Measurements from ENCODE around the gene CHD2. TPM values are rescaled to one million over a fixed set of nuclear protein-coding genes. Genes with fewer than 3 reads are reported as not detected.

CHD2 gene
- total RNA-seq, 1 experiment from 2014 or later = 85.0 TPM

DNA sequence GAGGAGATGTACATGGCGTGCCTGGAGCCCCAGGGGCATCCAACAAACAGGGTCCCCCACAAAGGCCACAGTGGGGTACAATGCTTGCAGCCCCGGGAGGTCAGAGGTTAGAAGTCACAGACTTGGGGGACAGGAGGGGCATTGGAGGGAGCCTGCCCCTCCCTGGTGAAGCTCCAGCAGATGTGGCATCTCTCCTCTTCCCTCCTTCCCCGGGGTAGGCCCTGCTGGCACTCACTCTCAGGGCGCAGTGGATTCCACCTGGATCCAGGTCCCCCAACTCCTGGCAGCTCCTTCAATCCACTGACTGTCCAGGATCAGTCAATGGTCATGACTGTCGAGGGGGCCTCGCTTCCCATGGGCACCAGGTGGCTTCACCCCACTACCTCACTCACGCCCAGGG is 156.7 kb downstream of the CHD2 start:
- H3K27ac Mint-ChIP-seq (ENCODE audit: unreplicated experiment) = peak overlapping the region; percentile 45
- no peaks in the 10 kb centered on the region for H3K27me3 ChIP-seq (replicated peaks; ENCODE audit: control insufficient read depth, insufficient read depth, low read length)
- no peaks in the 10 kb centered on the region for H3K9me3 Mint-ChIP-seq (ENCODE audit: unreplicated experiment)
- no peak for DNase-seq
- CTCF ChIA-PET = no interaction called here
- H3K4me1 Mint-ChIP-seq (ENCODE audit: low read depth, unreplicated experiment) = peaks cover under 1% of the 10 kb centered on the region
- H3K4me3 ChIP-seq (ENCODE audit: low read depth, low read length) = no peak overlapping the region
- H3K27me3 Mint-ChIP-seq (ENCODE audit: insufficient read depth, unreplicated experiment) = no peaks in the 10 kb centered on the region
- POLR2A ChIA-PET = no interaction called here
- H3K4me1 ChIP-seq = no peaks in the 10 kb centered on the region; the same call in 1 of the 2 replicates
- no peak overlapping the region for H3K4me3 Mint-ChIP-seq (ENCODE audit: unreplicated experiment)
- no peaks in the 10 kb centered on the region for H3K36me3 ChIP-seq (ENCODE audit: control insufficient read depth, insufficient read depth, low read length)
- no peaks in the 10 kb centered on the region for H3K36me3 Mint-ChIP-seq (ENCODE audit: insufficient read depth, unreplicated experiment)
- TF ChIP-seq, protein P1, sequence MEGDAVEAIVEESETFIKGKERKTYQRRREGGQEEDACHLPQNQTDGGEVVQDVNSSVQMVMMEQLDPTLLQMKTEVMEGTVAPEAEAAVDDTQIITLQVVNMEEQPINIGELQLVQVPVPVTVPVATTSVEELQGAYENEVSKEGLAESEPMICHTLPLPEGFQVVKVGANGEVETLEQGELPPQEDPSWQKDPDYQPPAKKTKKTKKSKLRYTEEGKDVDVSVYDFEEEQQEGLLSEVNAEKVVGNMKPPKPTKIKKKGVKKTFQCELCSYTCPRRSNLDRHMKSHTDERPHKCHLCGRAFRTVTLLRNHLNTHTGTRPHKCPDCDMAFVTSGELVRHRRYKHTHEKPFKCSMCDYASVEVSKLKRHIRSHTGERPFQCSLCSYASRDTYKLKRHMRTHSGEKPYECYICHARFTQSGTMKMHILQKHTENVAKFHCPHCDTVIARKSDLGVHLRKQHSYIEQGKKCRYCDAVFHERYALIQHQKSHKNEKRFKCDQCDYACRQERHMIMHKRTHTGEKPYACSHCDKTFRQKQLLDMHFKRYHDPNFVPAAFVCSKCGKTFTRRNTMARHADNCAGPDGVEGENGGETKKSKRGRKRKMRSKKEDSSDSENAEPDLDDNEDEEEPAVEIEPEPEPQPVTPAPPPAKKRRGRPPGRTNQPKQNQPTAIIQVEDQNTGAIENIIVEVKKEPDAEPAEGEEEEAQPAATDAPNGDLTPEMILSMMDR (IDR thresholded peaks at IDR 0.05; ENCODE audit: insufficient read depth in 1 of 2, low read depth in 1 of 2, low read length in 1 of 2, severe bottlenecking in 1 of 2, unreplicated experiment in 1 of 2) = no peak
- intact Hi-C loops (cut with micrococcal nuclease; ENCODE audit: unreplicated experiment) = no loop called here
- H3K9me3 ChIP-seq = no peaks in the 10 kb centered on the region
- no TSS peak for BruUV-seq (replicated peaks)

DNA sequence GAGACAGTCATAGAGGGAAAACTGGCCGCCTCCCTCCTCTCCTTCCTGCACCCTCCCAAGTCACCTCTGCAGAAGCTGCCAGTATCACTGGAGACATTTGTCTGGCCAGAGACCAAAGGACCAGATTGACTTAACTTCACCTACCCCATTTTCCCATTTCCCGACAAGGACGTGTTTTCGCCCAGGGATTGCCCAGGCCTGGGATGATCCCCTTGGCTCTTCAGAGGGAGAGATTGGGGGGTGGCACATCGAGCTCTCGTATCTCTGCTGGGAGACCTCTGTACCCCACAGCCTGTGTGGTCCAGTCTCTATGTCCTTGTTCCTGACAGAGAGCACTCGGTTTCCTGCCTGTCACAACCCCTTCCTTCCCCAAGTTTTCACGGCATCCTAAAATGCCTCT is 157.5 kb downstream of the CHD2 start:
- H3K27me3 Mint-ChIP-seq (ENCODE audit: insufficient read depth, unreplicated experiment) = no peaks in the 10 kb centered on the region
- Histone ChIP-seq H3K4me1 (no peaks in the 10 kb centered on the region; the same call in 1 of the 2 replicates), H3K9me3 (no peaks in the 10 kb centered on the region), H3K27me3 (replicated peaks; ENCODE audit: control insufficient read depth, insufficient read depth, low read length) (no peaks in the 10 kb centered on the region), H3K36me3 (ENCODE audit: control insufficient read depth, insufficient read depth, low read length) (no peaks in the 10 kb centered on the region), H3K4me3 (ENCODE audit: low read depth, low read length) (no peak overlapping the region)
- no peaks in the 10 kb centered on the region for H3K9me3 Mint-ChIP-seq (ENCODE audit: unreplicated experiment)
- CTCF ChIA-PET = no interaction called here
- TF ChIP-seq, protein P1 (IDR thresholded peaks at IDR 0.05; ENCODE audit: insufficient read depth in 1 of 2, low read depth in 1 of 2, low read length in 1 of 2, severe bottlenecking in 1 of 2, unreplicated experiment in 1 of 2) = no peak
- no peak for DNase-seq
- H3K27ac Mint-ChIP-seq (ENCODE audit: unreplicated experiment) = no peak overlapping the region
- H3K4me1 Mint-ChIP-seq (ENCODE audit: low read depth, unreplicated experiment) = peaks cover 8% of the 10 kb centered on the region
- POLR2A ChIA-PET = no interaction called here
- H3K36me3 Mint-ChIP-seq (ENCODE audit: insufficient read depth, unreplicated experiment) = no peaks in the 10 kb centered on the region
- BruUV-seq (replicated peaks) = no TSS peak
- intact Hi-C loops (cut with micrococcal nuclease; ENCODE audit: unreplicated experiment) = no loop called here
- no peak overlapping the region for H3K4me3 Mint-ChIP-seq (ENCODE audit: unreplicated experiment)

DNA sequence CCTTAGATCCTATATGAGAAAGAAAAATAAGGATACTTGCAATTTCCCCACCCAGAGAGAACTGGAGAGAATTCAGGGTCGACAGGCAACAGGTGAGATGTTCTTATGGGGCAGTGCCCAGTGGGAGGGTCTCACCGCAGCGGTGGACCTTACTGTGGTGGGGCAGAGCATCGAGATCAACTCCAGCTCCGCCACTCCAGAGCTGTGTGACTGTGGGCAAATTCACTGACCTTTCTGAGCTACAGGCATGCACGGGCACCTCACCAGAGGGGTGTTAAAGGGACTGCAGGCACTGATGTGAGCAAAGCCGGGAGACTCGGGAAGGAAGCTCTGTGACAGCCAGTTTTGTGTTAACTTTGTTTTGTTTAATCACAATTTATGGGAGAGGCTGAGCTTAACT is 158.0 kb downstream of the CHD2 start:
- TF ChIP-seq, protein P1 (IDR thresholded peaks at IDR 0.05; ENCODE audit: insufficient read depth in 1 of 2, low read depth in 1 of 2, low read length in 1 of 2, severe bottlenecking in 1 of 2, unreplicated experiment in 1 of 2) = no peak
- intact Hi-C loops (cut with micrococcal nuclease; ENCODE audit: unreplicated experiment) = no loop called here
- CTCF ChIA-PET = no interaction called here
- H3K27me3 Mint-ChIP-seq (ENCODE audit: insufficient read depth, unreplicated experiment) = no peaks in the 10 kb centered on the region
- POLR2A ChIA-PET = no interaction called here
- Histone ChIP-seq H3K4me1 (peaks cover under 1% of the 10 kb centered on the region; the same call in 1 of the 2 replicates), H3K9me3 (no peaks in the 10 kb centered on the region), H3K36me3 (ENCODE audit: control insufficient read depth, insufficient read depth, low read length) (no peaks in the 10 kb centered on the region), H3K4me3 (ENCODE audit: low read depth, low read length) (no peak overlapping the region), H3K27me3 (replicated peaks; ENCODE audit: control insufficient read depth, insufficient read depth, low read length) (no peaks in the 10 kb centered on the region)
- no peak overlapping the region for H3K4me3 Mint-ChIP-seq (ENCODE audit: unreplicated experiment)
- H3K4me1 Mint-ChIP-seq (ENCODE audit: low read depth, unreplicated experiment) = peaks cover 13% of the 10 kb centered on the region
- H3K27ac Mint-ChIP-seq (ENCODE audit: unreplicated experiment) = no peak overlapping the region
- no TSS peak for BruUV-seq (replicated peaks)
- H3K36me3 Mint-ChIP-seq (ENCODE audit: insufficient read depth, unreplicated experiment) = no peaks in the 10 kb centered on the region
- no peaks in the 10 kb centered on the region for H3K9me3 Mint-ChIP-seq (ENCODE audit: unreplicated experiment)
- no peak for DNase-seq

All from Caco-2 (cell line).